MCF 10A (cell line): ENCODE data around the gene PLXND1. TPM values are rescaled to one million over a fixed set of nuclear protein-coding genes. Genes with fewer than 3 reads are reported as not detected.

ENCODE experiments used
- BruUV-seq: library from RNA; stranded (reverse); fragments of 400-500 nt; replicated peaks from 2 replicates; lab custom pipeline; 2021; lab: Mats Ljungman, UMichigan
- CTCF ChIA-PET: fragments of 300-600 bp; sonication (Branson Sonifier 250); formaldehyde crosslinking; extraction: SDS; loops from one replicate; lab custom pipeline; 2021; ENCODE audit warnings: antibody characterized with exemption, inconsistent platforms; lab: Yijun Ruan, JAX
- POLR2A ChIA-PET: fragments of 300-600, 350-650 bp; sonication (Branson Sonifier 250); formaldehyde crosslinking; extraction: SDS; loops from one replicate; lab custom pipeline; 2020; ENCODE audit warnings: antibody characterized with exemption, inconsistent platforms; lab: Yijun Ruan, JAX
- DNase-seq: peaks from one replicate; pipeline ENCODE4 v3.0.0-alpha.2; 2018; ENCODE audit not compliant: unreplicated experiment
- H3K27ac Mint-ChIP-seq: one replicate; pipeline ENCODE4 v1.8.0; 2022; ENCODE audit warnings: mild to moderate bottlenecking, low read depth, mixed read lengths; ENCODE audit not compliant: unreplicated experiment
- H3K27me3 Mint-ChIP-seq: one replicate; pipeline ENCODE4 v1.8.0; 2022; ENCODE audit warnings: mixed read lengths; ENCODE audit not compliant: insufficient read depth, unreplicated experiment
- H3K36me3 Mint-ChIP-seq: one replicate; pipeline ENCODE4 v1.8.0; 2022; ENCODE audit warnings: mild to moderate bottlenecking, moderate library complexity, mixed read lengths; ENCODE audit not compliant: insufficient read depth, unreplicated experiment
- H3K4me1 Mint-ChIP-seq: one replicate; pipeline ENCODE4 v1.8.0; 2022; ENCODE audit warnings: mixed read lengths; ENCODE audit not compliant: insufficient read depth, unreplicated experiment
- H3K4me3 Mint-ChIP-seq: one replicate; pipeline ENCODE4 v1.8.0; 2022; ENCODE audit warnings: mild to moderate bottlenecking, moderate library complexity, mixed read lengths; ENCODE audit not compliant: unreplicated experiment
- H3K9me3 Mint-ChIP-seq: one replicate; pipeline ENCODE4 v1.8.0; 2022; ENCODE audit warnings: mixed read lengths; ENCODE audit not compliant: unreplicated experiment
- CTCF ChIP-seq: fragments of 200-600 bp; IDR thresholded peaks from one replicate; pipeline ENCODE4 v1.8.0; 2022; ENCODE audit warnings: antibody characterized with exemption, mild to moderate bottlenecking; ENCODE audit not compliant: unreplicated experiment
- intact Hi-C: fragments of 100-400 bp; cut with micrococcal nuclease; formaldehyde crosslinking; loops from 2 replicates; pipeline ENCODE4 v1.14.1; 2022
- total RNA-seq: library from RNA; stranded (reverse); gene quantifications from 2 replicates; pipeline ENCODE4 v1.2.3, GENCODE V29; 2022

Gene PLXND1
- total RNA-seq, 1 experiment from 2014 or later, result 5.6 TPM

GRCh38 chr3:129582799-129583198 is 23.7 kb downstream of the PLXND1 start:
- no peak for TF ChIP-seq CTCF
- H3K4me3 Mint-ChIP-seq, result no peak overlapping the region
- intact Hi-C loops, result no loop called here
- no TSS peak for BruUV-seq
- no peaks in the 10 kb centered on the region for H3K36me3 Mint-ChIP-seq
- H3K27ac Mint-ChIP-seq, result no peak overlapping the region
- no peaks in the 10 kb centered on the region for H3K9me3 Mint-ChIP-seq
- POLR2A ChIA-PET, result no interaction called here
- H3K27me3 Mint-ChIP-seq, result no peaks in the 10 kb centered on the region
- H3K4me1 Mint-ChIP-seq, result peaks cover 6% of the 10 kb centered on the region
- CTCF ChIA-PET, result no interaction called here
- DNase-seq, result no peak

GRCh38 chr3:129581623-129582022 is 24.9 kb downstream of the PLXND1 start:
- H3K4me3 Mint-ChIP-seq, result no peak overlapping the region
- CTCF ChIA-PET, result interaction anchor here (0.5 kb wide), 1 partner anchor 96 kb away, joined by 4 read pairs; no protein-coding TSS in a partner anchor
- no peaks in the 10 kb centered on the region for H3K27me3 Mint-ChIP-seq
- no peak for TF ChIP-seq CTCF
- DNase-seq, result no peak
- no TSS peak for BruUV-seq
- H3K36me3 Mint-ChIP-seq, result no peaks in the 10 kb centered on the region
- H3K4me1 Mint-ChIP-seq, result peaks cover 6% of the 10 kb centered on the region
- POLR2A ChIA-PET, result no interaction called here
- H3K27ac Mint-ChIP-seq, result no peak overlapping the region
- no peaks in the 10 kb centered on the region for H3K9me3 Mint-ChIP-seq
- intact Hi-C loops, result no loop called here

GRCh38 chr3:129579991-129580390 is 26.5 kb downstream of the PLXND1 start:
- BruUV-seq, result no TSS peak
- intact Hi-C loops, result no loop called here
- TF ChIP-seq CTCF, result no peak
- DNase-seq, result no peak
- Mint-ChIP-seq H3K27ac (no peak overlapping the region), H3K4me3 (no peak overlapping the region), H3K9me3 (no peaks in the 10 kb centered on the region), H3K36me3 (no peaks in the 10 kb centered on the region), H3K4me1 (no peaks in the 10 kb centered on the region), H3K27me3 (no peaks in the 10 kb centered on the region)
- POLR2A ChIA-PET, result no interaction called here
- CTCF ChIA-PET, result no interaction called here

- Mint-ChIP-seq H3K36me3 (no peaks in the 10 kb centered on the region), H3K9me3 (no peaks in the 10 kb centered on the region), H3K4me1 (no peaks in the 10 kb centered on the region), H3K27ac (no peak overlapping the region), H3K27me3 (no peaks in the 10 kb centered on the region), H3K4me3 (no peak overlapping the region)
- intact Hi-C loops, result no loop called here
- DNase-seq, result no peak
- POLR2A ChIA-PET, result no interaction called here
- no TSS peak for BruUV-seq
- CTCF ChIA-PET, result interaction anchor here (0.6 to 0.9 kb wide), 2 partner anchors 67 to 608 kb away, joined by 3 read pairs; no protein-coding TSS in a partner anchor
- no peak for TF ChIP-seq CTCF
These were observed 28.3 kb downstream of the PLXND1 start for GRCh38 chr3:129577925-129578786.
